A673 (cell line): ENCODE measurements around the gene ATP9A.
"Not testable (repeated sequence)": the region's sequence is repeated elsewhere in the genome, so short reads cannot be mapped to it uniquely, and the experiment has no call there.

Experiments used
- CTCF ChIP-seq: fragments of 300-800, 200-600 bp; sonication (generic); conservative IDR thresholded peaks from 2 replicates; pipeline ENCODE4 v1.5.1; 2017; ENCODE audit warnings: low read depth, mild to moderate bottlenecking, antibody characterized with exemption, low read length, moderate library complexity, mixed read lengths
- EZH2 ChIP-seq: fragments of 200-600 bp; sonication (generic); IDR thresholded peaks from 2 replicates; pipeline ENCODE4 v1.6.1; 2017; ENCODE audit warnings: borderline replicate concordance, low read depth, mild to moderate bottlenecking, mixed read lengths, antibody characterized with exemption, low read length; ENCODE audit not compliant: poor library complexity, severe bottlenecking

GRCh38 chr20:51685494-51685893 lies 82.7 kb downstream of the ATP9A start:
- TF ChIP-seq CTCF, EZH2: not testable (repeated sequence)
